Psoas muscle (tissue), 8 donors: ENCODE data around the gene CCDC188. TPM values are rescaled to one million over a fixed set of nuclear protein-coding genes. Genes with fewer than 3 reads are reported as not detected.

Source experiments
- ATAC-seq, 4 donors: fragments of 200-7000 bp; cut with Tn5 transposase; one replicate each; pipeline ENCODE4 v1.9.1; 2020; ENCODE audit warnings: moderate library complexity in 3 of 4, mild to moderate bottlenecking in 2 of 4
- DNase-seq, 2 donors: peaks; one replicate each; pipeline ENCODE4 v3.0.0-alpha.2; 2020
- H3K27ac ChIP-seq: fragments of 200-600 bp; one replicate; pipeline ENCODE4 v1.8.0; 2022
- H3K27me3 ChIP-seq, 3 donors: fragments of 200-600 bp in 1 of 3; one replicate each; pipeline versions ENCODE4 v1.6.1 to v1.8.0; 2013 to 2022; ENCODE audit warnings: low read length in 2 of 3, mild to moderate bottlenecking in 2 of 3, moderate library complexity in 1 of 3; ENCODE audit not compliant: insufficient read depth in 3 of 3
- H3K36me3 ChIP-seq, 2 donors: fragments of 200-600 bp in 1 of 2; one replicate each; pipeline versions ENCODE4 v1.6.1 to v1.8.0; 2013 to 2022; ENCODE audit warnings: low read depth in 1 of 2, mild to moderate bottlenecking in 1 of 2, moderate library complexity in 1 of 2; ENCODE audit not compliant: insufficient read depth in 1 of 2
- H3K4me1 ChIP-seq: fragments of 200-600 bp; one replicate; pipeline ENCODE4 v1.8.0; 2022
- H3K4me3 ChIP-seq: fragments of 200-600 bp; one replicate; pipeline ENCODE4 v1.8.0; 2022; ENCODE audit warnings: mild to moderate bottlenecking
- H3K9me3 ChIP-seq: fragments of 200-600 bp; one replicate; pipeline ENCODE4 v1.8.0; 2022
- WGBS, 3 donors: extraction: QIAGEN DNeasy Blood & Tissue Kit; methylation state at CpG; one replicate each; pipeline versions ENCODE4 v1.1.6 to v1.1.7; 2013; 5-methylcytosine and 5-hydroxymethylcytosine counted together
- intact Hi-C, 2 donors: fragments of 100-400 bp; cut with DNase I; formaldehyde crosslinking; loops; one replicate each; pipeline versions ENCODE4 v1.11.0 to v1.14.2; 2022
- polyA plus RNA-seq, 3 donors: library from polyadenylated mRNA; stranded (reverse); fragments of 200-250 nt; gene quantifications; one replicate each; pipeline ENCODE4 v1.2.3, GENCODE V29; 2013
- total RNA-seq, 4 donors: library from RNA; stranded (reverse); fragmentation: NEBNext Ultra II Directional in 2 of 4; extraction: Animal tissue kit (Norgen Biotek cat#: 25700) in 2 of 4; gene quantifications; one replicate each; pipeline versions ENCODE4 v1.2.1 to v1.2.4, GENCODE V29; 2021 to 2023
- TF ChIP-seq, protein P1 (sequence below): fragments of 200-600 bp; IDR thresholded peaks from one replicate; pipeline ENCODE4 v1.8.0; 2022; ENCODE audit warnings: antibody characterized with exemption
- donor health status: healthy with polysubstance abuse.
- donor health status: DM: no; HTN: no; CAD: no; lungs with moderate emphysema.
- donor health status: Bipolar disorder and iron deficiency.
- donor health status: healthy.
- donor health status: DM: yes; HTN: yes; CAD: no.
- donor health status: DM: no; HTN: no; CAD: no.
- donor health status: DM: no; HTN: no; CAD: no.
- donor health status: DM: yes; HTN: yes; CAD: no.

CCDC188 gene
- total and polyA plus RNA-seq, 7 donors, result 0.09 to 0.38 (median 0.17) TPM; not detected in 2

DNA sequence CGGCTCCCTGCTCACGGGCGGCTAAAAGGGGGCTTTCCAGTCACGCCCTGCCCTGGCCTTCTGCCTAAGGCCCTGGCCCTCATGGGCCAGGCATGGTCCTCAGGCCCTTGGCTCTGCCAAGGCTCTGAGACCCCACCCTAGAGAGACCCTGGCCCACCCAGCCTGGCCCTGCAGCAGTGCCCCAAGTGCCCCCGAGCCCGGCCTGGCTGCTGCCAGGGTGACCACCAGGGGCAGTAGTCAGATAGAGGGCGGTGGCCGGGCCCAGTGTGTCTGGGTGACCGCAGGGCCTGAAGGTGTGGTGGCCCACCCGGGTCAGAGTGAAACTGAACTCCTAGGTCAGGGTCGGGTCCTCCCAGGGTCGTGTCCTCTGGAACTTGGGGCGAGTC is 29.4 kb upstream of the CCDC188 start:
- Histone ChIP-seq H3K36me3 (no peaks in the 10 kb centered on the region), H3K27me3 (peaks cover 0 to 2% (median 0%) of the 10 kb centered on the region in 3 donors), H3K27ac (no peak overlapping the region), H3K4me1 (no peaks in the 10 kb centered on the region), H3K4me3 (no peak overlapping the region), H3K9me3 (no peaks in the 10 kb centered on the region)
- ATAC-seq (no peak), DNase-seq (no peak)
- TF ChIP-seq, protein P1, sequence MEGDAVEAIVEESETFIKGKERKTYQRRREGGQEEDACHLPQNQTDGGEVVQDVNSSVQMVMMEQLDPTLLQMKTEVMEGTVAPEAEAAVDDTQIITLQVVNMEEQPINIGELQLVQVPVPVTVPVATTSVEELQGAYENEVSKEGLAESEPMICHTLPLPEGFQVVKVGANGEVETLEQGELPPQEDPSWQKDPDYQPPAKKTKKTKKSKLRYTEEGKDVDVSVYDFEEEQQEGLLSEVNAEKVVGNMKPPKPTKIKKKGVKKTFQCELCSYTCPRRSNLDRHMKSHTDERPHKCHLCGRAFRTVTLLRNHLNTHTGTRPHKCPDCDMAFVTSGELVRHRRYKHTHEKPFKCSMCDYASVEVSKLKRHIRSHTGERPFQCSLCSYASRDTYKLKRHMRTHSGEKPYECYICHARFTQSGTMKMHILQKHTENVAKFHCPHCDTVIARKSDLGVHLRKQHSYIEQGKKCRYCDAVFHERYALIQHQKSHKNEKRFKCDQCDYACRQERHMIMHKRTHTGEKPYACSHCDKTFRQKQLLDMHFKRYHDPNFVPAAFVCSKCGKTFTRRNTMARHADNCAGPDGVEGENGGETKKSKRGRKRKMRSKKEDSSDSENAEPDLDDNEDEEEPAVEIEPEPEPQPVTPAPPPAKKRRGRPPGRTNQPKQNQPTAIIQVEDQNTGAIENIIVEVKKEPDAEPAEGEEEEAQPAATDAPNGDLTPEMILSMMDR, result no peak
- intact Hi-C loops, result loop anchor here in 1 of 2 donors (5.0 kb wide), 1 partner anchor 62 kb away; no protein-coding TSS in a partner anchor
- WGBS, 3 donors, result 85 to 94% (median 86%) methylated on average over 13 of the region's 13 CpGs

GRCh38 chr22:20179455-20180244 is 28.8 kb upstream of the CCDC188 start:
- TF ChIP-seq, protein P1, result no peak
- no peak overlapping the region for H3K27ac ChIP-seq
- intact Hi-C loops, result loop anchor here in 1 of 2 donors (5.0 kb wide), 1 partner anchor 63 kb away; no protein-coding TSS in a partner anchor

GRCh38 chr22:20178915-20179227 is 28.0 kb upstream of the CCDC188 start:
- DNase-seq (no peak), ATAC-seq (no peak)
- TF ChIP-seq, protein P1, result no peak
- Histone ChIP-seq H3K27me3 (no peaks in the 10 kb centered on the region), H3K36me3 (no peaks in the 10 kb centered on the region), H3K27ac (no peak overlapping the region), H3K4me1 (no peaks in the 10 kb centered on the region), H3K9me3 (no peaks in the 10 kb centered on the region), H3K4me3 (no peak overlapping the region)
- intact Hi-C loops, result no loop called here
- WGBS, 3 donors, result 89 to 95% (median 90%) methylated on average over 10 of the region's 10 CpGs

More at GRCh38 chr22:20179455-20180244, 28.8 kb upstream of the CCDC188 start:
- 90 to 93% (median 91%) methylated on average over 24 to 27 of the region's 27 CpGs for WGBS, 3 donors
- DNase-seq (no peak), ATAC-seq (no peak)
- Histone ChIP-seq H3K4me3 (no peak overlapping the region), H3K9me3 (no peaks in the 10 kb centered on the region), H3K4me1 (no peaks in the 10 kb centered on the region), H3K27me3 (no peaks in the 10 kb centered on the region), H3K36me3 (no peaks in the 10 kb centered on the region)

- DNase-seq (no peak), ATAC-seq (no peak)
- no peaks in the 10 kb centered on the region for H3K9me3 ChIP-seq
- no peaks in the 10 kb centered on the region for H3K36me3 ChIP-seq
- 86 to 91% (median 89%) methylated on average over 29 of the region's 29 CpGs for WGBS, 3 donors
- H3K27me3 ChIP-seq, result no peaks in the 10 kb centered on the region
- no peak overlapping the region for H3K27ac ChIP-seq
- no peak overlapping the region for H3K4me3 ChIP-seq
- intact Hi-C loops, result no loop called here
- TF ChIP-seq, protein P1, result no peak
- no peaks in the 10 kb centered on the region for H3K4me1 ChIP-seq
Measured at GRCh38 chr22:20178075-20178914, 27.4 kb upstream of the CCDC188 start.
